Activated CD4-positive, alpha-beta T cell treated with anti-CD3 and anti-CD28 coated beads, Interleukin-2, amount 10 ng/mL, durations not matched to agents 24 days and 14 days (primary cell): Measurements from ENCODE around the gene IZUMO1R. TPM values are rescaled to one million over a fixed set of nuclear protein-coding genes. Genes with fewer than 3 reads are reported as not detected.
"Not testable (repeated sequence)": the region's sequence is repeated elsewhere in the genome, so short reads cannot be mapped to it uniquely, and the experiment has no call there.

Experiments used
- DNase-seq: peaks from one replicate; pipeline ENCODE4 v3.0.0; 2022
- H3K27ac Mint-ChIP-seq: one replicate; pipeline ENCODE4 v1.8.0; 2022; ENCODE audit warnings: mild to moderate bottlenecking, mixed read lengths
- H3K27me3 Mint-ChIP-seq: one replicate; pipeline ENCODE4 v1.8.0; 2022; ENCODE audit warnings: mixed read lengths
- H3K36me3 Mint-ChIP-seq: one replicate; pipeline ENCODE4 v1.8.0; 2022; ENCODE audit warnings: low read depth, mild to moderate bottlenecking, mixed read lengths
- H3K4me1 Mint-ChIP-seq: one replicate; pipeline ENCODE4 v1.8.0; 2021; ENCODE audit warnings: mixed read lengths
- H3K4me3 Mint-ChIP-seq: one replicate; pipeline ENCODE4 v1.8.0; 2022; ENCODE audit warnings: mild to moderate bottlenecking, moderate library complexity, mixed read lengths
- H3K9me3 Mint-ChIP-seq: one replicate; pipeline ENCODE4 v1.8.0; 2021; ENCODE audit warnings: mixed read lengths
- intact Hi-C: fragments of 100-400 bp; cut with micrococcal nuclease; formaldehyde crosslinking; loops from one replicate; pipeline ENCODE4 v1.15.1; 2023
- total RNA-seq: library from RNA; stranded (reverse); gene quantifications from 2 replicates; pipeline ENCODE4 v1.2.3, GENCODE V29; 2022

The IZUMO1R gene
- total RNA-seq, 1 donor from 2014 or later, result not detected

DNA sequence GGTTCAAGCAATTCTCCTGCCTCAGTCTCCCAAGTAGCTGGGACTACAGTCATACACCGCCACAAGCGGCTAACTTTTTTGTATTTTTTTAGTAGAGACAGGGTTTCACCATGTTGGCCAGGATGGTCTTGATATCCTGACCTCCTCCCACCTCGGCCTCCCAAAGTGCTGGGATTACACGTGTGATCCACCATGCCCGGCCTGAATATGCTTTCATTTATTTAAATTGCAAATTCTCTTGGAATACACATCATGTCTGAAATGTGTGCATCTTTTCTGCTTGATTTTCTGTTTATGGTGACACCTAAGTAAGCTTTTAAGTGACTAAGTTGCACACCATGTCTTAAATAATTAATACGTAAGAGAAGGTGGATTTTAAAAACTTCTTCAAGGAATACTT lies 31.7 kb downstream of the IZUMO1R start:
- no peak for DNase-seq
- Mint-ChIP-seq H3K27me3 (peaks cover 3% of the 10 kb centered on the region), H3K4me3 (no peak overlapping the region), H3K9me3 (peaks cover 3% of the 10 kb centered on the region), H3K27ac (no peak overlapping the region), H3K4me1 (no peaks in the 10 kb centered on the region), H3K36me3 (no peaks in the 10 kb centered on the region)
- intact Hi-C loops, result no loop called here

GRCh38 chr11:94338651-94339050 lies 34.3 kb downstream of the IZUMO1R start:
- no peak for DNase-seq
- H3K27me3 Mint-ChIP-seq, result no peaks in the 10 kb centered on the region
- no peaks in the 10 kb centered on the region for H3K36me3 Mint-ChIP-seq
- no peaks in the 10 kb centered on the region for H3K4me1 Mint-ChIP-seq
- H3K9me3 Mint-ChIP-seq, result peaks cover 3% of the 10 kb centered on the region
- intact Hi-C loops, result no loop called here
- H3K27ac Mint-ChIP-seq, result no peak overlapping the region
- no peak overlapping the region for H3K4me3 Mint-ChIP-seq

GRCh38 chr11:94342250-94342649 lies 37.9 kb downstream of the IZUMO1R start:
- no peaks in the 10 kb centered on the region for H3K4me1 Mint-ChIP-seq
- intact Hi-C loops, result no loop called here
- DNase-seq, result no peak
- no peaks in the 10 kb centered on the region for H3K36me3 Mint-ChIP-seq
- H3K9me3 Mint-ChIP-seq, result peaks cover 3% of the 10 kb centered on the region
- H3K4me3 Mint-ChIP-seq, result no peak overlapping the region
- H3K27ac Mint-ChIP-seq, result no peak overlapping the region
- H3K27me3 Mint-ChIP-seq, result no peaks in the 10 kb centered on the region

DNA sequence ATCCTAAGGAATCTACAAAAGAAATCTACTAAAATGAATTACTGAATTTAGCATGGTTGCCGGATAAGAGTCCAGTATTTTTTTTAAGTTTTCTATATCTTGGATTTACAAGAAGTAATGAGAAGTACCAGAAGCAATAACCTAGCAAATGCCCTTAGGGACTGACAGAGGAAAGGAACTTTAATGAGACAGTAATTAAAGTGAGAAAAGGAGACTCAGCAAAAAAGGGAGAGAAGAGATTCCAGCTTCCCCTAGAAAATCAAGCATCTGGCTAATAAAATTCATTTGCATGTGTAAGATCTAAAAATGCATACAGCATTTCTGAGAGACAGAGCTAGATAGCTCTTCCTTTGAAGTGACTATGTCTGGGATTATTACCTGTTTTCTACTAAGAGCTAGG lies 39.1 kb downstream of the IZUMO1R start:
- H3K27me3 Mint-ChIP-seq, result no peaks in the 10 kb centered on the region
- intact Hi-C loops, result no loop called here
- no peak overlapping the region for H3K4me3 Mint-ChIP-seq

GRCh38 chr11:94346311-94346710 lies 41.9 kb downstream of the IZUMO1R start:
- H3K36me3 Mint-ChIP-seq, DNase-seq, H3K4me3 Mint-ChIP-seq, H3K4me1 Mint-ChIP-seq, H3K9me3 Mint-ChIP-seq, H3K27me3 Mint-ChIP-seq, H3K27ac Mint-ChIP-seq, intact Hi-C loops: not testable (repeated sequence)

More for the DNA sequence above, 39.1 kb downstream of the IZUMO1R start:
- Mint-ChIP-seq H3K27ac (no peak overlapping the region), H3K36me3 (no peaks in the 10 kb centered on the region), H3K9me3 (peaks cover 3% of the 10 kb centered on the region), H3K4me1 (no peaks in the 10 kb centered on the region)
- no peak for DNase-seq

DNA sequence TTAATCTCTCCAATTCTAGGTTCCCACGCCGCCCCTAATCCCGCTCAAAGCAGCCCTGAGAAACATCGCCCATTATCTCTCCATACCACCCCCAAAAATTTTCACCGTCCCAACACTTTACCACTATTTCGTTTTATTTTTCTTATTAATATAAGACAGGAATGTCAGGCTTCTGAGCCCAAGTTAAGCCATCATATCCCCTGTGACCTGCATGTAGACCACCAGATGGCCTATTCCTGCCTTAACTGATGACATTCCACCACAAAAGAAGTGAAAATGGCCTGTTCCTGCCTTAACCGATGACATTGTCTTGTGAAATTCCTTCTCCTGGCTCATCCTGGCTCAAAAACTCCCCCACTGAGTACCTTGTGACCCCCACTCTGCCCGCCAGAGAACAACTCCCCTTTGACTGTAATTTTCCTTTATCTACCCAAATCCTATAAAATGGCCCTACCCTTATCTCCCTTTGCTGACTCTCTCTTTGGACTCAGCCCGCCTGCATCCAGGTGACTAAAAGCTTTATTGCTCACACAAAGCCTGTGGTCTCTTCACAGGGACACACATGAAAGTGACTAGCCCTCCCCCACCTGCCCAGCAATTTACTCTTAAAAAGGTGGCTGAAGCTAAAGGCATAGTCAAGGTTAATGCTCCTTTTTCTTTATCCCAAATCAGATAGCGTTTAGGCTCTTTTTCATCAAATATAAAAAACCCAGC lies 46.6 kb downstream of the IZUMO1R start:
- H3K27ac Mint-ChIP-seq, intact Hi-C loops, H3K4me1 Mint-ChIP-seq, H3K27me3 Mint-ChIP-seq, H3K4me3 Mint-ChIP-seq, H3K9me3 Mint-ChIP-seq, DNase-seq, H3K36me3 Mint-ChIP-seq: not testable (repeated sequence)

Other genes with a start within 250 kb of the IZUMO1R start
- 19.7 and 20.5 TPM in 2 replicates for gene PANX1, start 175.7 kb upstream of the IZUMO1R start, total RNA-seq
- gene GPR83, start 96.8 kb downstream of the IZUMO1R start, total RNA-seq, result 0.05 TPM in 1 of 2 replicates, not detected in the other
- 45.4 and 46.5 TPM in 2 replicates for gene MRE11, start 189.3 kb downstream of the IZUMO1R start, total RNA-seq
- gene ANKRD49, start 189.4 kb downstream of the IZUMO1R start, total RNA-seq, result 18.4 and 22.6 TPM in 2 replicates
- not detected in 2 replicates for gene C11orf97, start 207.9 kb downstream of the IZUMO1R start, total RNA-seq
- gene FUT4, start 239.3 kb downstream of the IZUMO1R start, total RNA-seq, result 8.3 and 8.8 TPM in 2 replicates